CD4-positive, alpha-beta memory T cell (primary cell): ENCODE results near the gene RARRES1. TPM values are rescaled to one million over a fixed set of nuclear protein-coding genes. Genes with fewer than 3 reads are reported as not detected.

Experiments used
- CTCF ChIA-PET: fragments of 350-600 bp; sonication (Branson Sonifier 250); formaldehyde crosslinking; loops from one replicate; lab custom pipeline; 2021; ENCODE audit warnings: inconsistent platforms; ENCODE audit not compliant: partially characterized antibody; lab: Charles Lee
- POLR2A ChIA-PET: fragments of 350-600 bp; sonication (Branson Sonifier 250); formaldehyde crosslinking; loops from one replicate; lab custom pipeline; 2021; ENCODE audit not compliant: partially characterized antibody; lab: Charles Lee
- DNase-seq, 5 donors: peaks; one replicate each; pipeline versions ENCODE4 v3.0.0 to v3.0.0-alpha.2; 2020 to 2022; ENCODE audit warnings: mixed read lengths in 1 of 5
- H3K27ac ChIP-seq: one replicate; pipeline ENCODE4 v1.7.0; 2013; ENCODE audit warnings: low read depth, low read length
- H3K27me3 ChIP-seq: 2 replicates; pipeline ENCODE4 v1.7.0; 2013; ENCODE audit warnings: mild to moderate bottlenecking, low read length, moderate library complexity; ENCODE audit not compliant: insufficient read depth
- H3K36me3 ChIP-seq: 2 replicates; pipeline ENCODE4 v1.7.0; 2013; ENCODE audit warnings: mild to moderate bottlenecking, low read length, moderate library complexity; ENCODE audit not compliant: insufficient read depth
- H3K4me1 ChIP-seq: 2 replicates; pipeline ENCODE4 v1.7.0; 2013; ENCODE audit warnings: mild to moderate bottlenecking, low read length, moderate library complexity; ENCODE audit not compliant: insufficient read depth
- H3K4me3 ChIP-seq, 2 donors: one replicate each; pipeline ENCODE4 v1.7.0; 2013; ENCODE audit warnings: low read length in 2 of 2, mild to moderate bottlenecking in 1 of 2
- H3K9me3 ChIP-seq, 2 donors: one replicate each; pipeline ENCODE4 v1.7.0; 2013; ENCODE audit warnings: low read length in 2 of 2, control low read depth in 1 of 2; ENCODE audit not compliant: control insufficient read depth in 1 of 2
- H3K27ac Mint-ChIP-seq, 7 donors: one replicate each; pipeline ENCODE4 v1.8.0; 2020 to 2021; ENCODE audit warnings: mixed read lengths in 7 of 7, mild to moderate bottlenecking in 6 of 7, inconsistent platforms in 3 of 7, moderate library complexity in 3 of 7
- H3K27me3 Mint-ChIP-seq, 2 donors: one replicate each; pipeline ENCODE4 v1.8.0; 2020 to 2021; ENCODE audit warnings: mixed read lengths in 2 of 2
- H3K36me3 Mint-ChIP-seq, 2 donors: one replicate each; pipeline ENCODE4 v1.8.0; 2020 to 2021; ENCODE audit warnings: mixed read lengths in 2 of 2, inconsistent platforms in 1 of 2, mild to moderate bottlenecking in 1 of 2
- H3K4me1 Mint-ChIP-seq, 4 donors: one replicate each; pipeline ENCODE4 v1.8.0; 2020 to 2021; ENCODE audit warnings: mixed read lengths in 4 of 4, mild to moderate bottlenecking in 1 of 4
- H3K4me3 Mint-ChIP-seq, 8 donors: one replicate each; pipeline ENCODE4 v1.8.0; 2020 to 2021; ENCODE audit warnings: mixed read lengths in 8 of 8, mild to moderate bottlenecking in 7 of 8, moderate library complexity in 6 of 8, inconsistent platforms in 3 of 8
- H3K9me3 Mint-ChIP-seq, 8 donors: one replicate each; pipeline ENCODE4 v1.8.0; 2020 to 2021; ENCODE audit warnings: mixed read lengths in 8 of 8, mild to moderate bottlenecking in 5 of 8, inconsistent platforms in 3 of 8, moderate library complexity in 1 of 8
- intact Hi-C: fragments of 100-400 bp; cut with micrococcal nuclease; formaldehyde crosslinking; loops from one replicate; pipeline ENCODE4 v1.15.1; 2023
- polyA plus RNA-seq, 2 donors: library from polyadenylated mRNA; unstranded; fragments of 300-500 nt; fragmentation: Illumina TruSeq; gene quantifications; one replicate each; pipeline ENCODE4 v1.2.3, GENCODE V29; 2021
- total RNA-seq, 2 experiments: library from RNA; stranded (reverse); gene quantifications; one replicate each; pipeline ENCODE4 v1.2.3, GENCODE V29; 2021

Gene RARRES1
- total and polyA plus RNA-seq, 4 experiments from 2014 or later: not detected

- POLR2A ChIA-PET: no interaction called here
- H3K9me3 Mint-ChIP-seq: no peaks in the 10 kb centered on the region
- peaks cover 32% of the 10 kb centered on the region for H3K36me3 ChIP-seq
- CTCF ChIA-PET: interaction anchor here (1.1 to 2.8 kb wide), 3 partner anchors 9 to 140 kb away, joined by 3 to 18 read pairs (median 3); no protein-coding TSS in a partner anchor
- H3K27me3 Mint-ChIP-seq: no peaks in the 10 kb centered on the region
- H3K36me3 Mint-ChIP-seq: peaks cover 34 to 74% of the 10 kb centered on the region in 2 donors
- no peaks in the 10 kb centered on the region for H3K27me3 ChIP-seq
- peaks cover 10 to 20% (median 15%) of the 10 kb centered on the region in 4 donors for H3K4me1 Mint-ChIP-seq
- H3K27ac ChIP-seq: no peak overlapping the region
- intact Hi-C loops: no loop called here
- H3K4me3 Mint-ChIP-seq: no peak overlapping the region
- H3K9me3 ChIP-seq: no peaks in the 10 kb centered on the region
- H3K4me1 ChIP-seq: no peaks in the 10 kb centered on the region
- no peak for DNase-seq
- H3K4me3 ChIP-seq: no peak overlapping the region
- H3K27ac Mint-ChIP-seq: peak overlapping the region in 3 of 7 donors; percentile 23 to 71 (median 27)
Observed at GRCh38 chr3:158651192-158651591, 81.1 kb downstream of the RARRES1 start.

GRCh38 chr3:158649791-158650190 is 82.5 kb downstream of the RARRES1 start:
- Histone ChIP-seq H3K4me3 (no peak overlapping the region), H3K9me3 (no peaks in the 10 kb centered on the region), H3K36me3 (peaks cover 31% of the 10 kb centered on the region), H3K4me1 (peaks cover 5% of the 10 kb centered on the region), H3K27me3 (no peaks in the 10 kb centered on the region), H3K27ac (no peak overlapping the region)
- intact Hi-C loops: no loop called here
- POLR2A ChIA-PET: no interaction called here
- H3K9me3 Mint-ChIP-seq: no peaks in the 10 kb centered on the region
- peaks cover 20 to 32% (median 27%) of the 10 kb centered on the region in 4 donors for H3K4me1 Mint-ChIP-seq
- no peaks in the 10 kb centered on the region for H3K27me3 Mint-ChIP-seq
- peaks cover 27 to 69% of the 10 kb centered on the region in 2 donors for H3K36me3 Mint-ChIP-seq
- H3K4me3 Mint-ChIP-seq: no peak overlapping the region
- peak overlapping the region in 3 of 7 donors; percentile 37 to 65 (median 39) for H3K27ac Mint-ChIP-seq
- DNase-seq: no peak
- CTCF ChIA-PET: interaction anchor here (1.1 to 2.8 kb wide), 2 partner anchors 10 to 78 kb away, joined by 3 to 18 read pairs; no protein-coding TSS in a partner anchor

Other genes with a start within 250 kb of the RARRES1 start
- gene MLF1, start 161.3 kb downstream of the RARRES1 start, total RNA-seq: 1 to 10 TPM; 1.0 to 1.6 TPM
- 1 to 10 TPM; 5.0 to 6.5 TPM for gene MLF1, start 161.3 kb downstream of the RARRES1 start, polyA plus RNA-seq
- gene GFM1, start 87.9 kb downstream of the RARRES1 start, total RNA-seq: 10 to 100 TPM; 42.7 to 44.2 TPM
- gene GFM1, start 87.9 kb downstream of the RARRES1 start, polyA plus RNA-seq: 10 to 100 TPM; 40.9 to 43.7 TPM
- 1 to 10 TPM; 7.7 to 8.1 TPM for gene LXN, start 59.8 kb downstream of the RARRES1 start, total RNA-seq
- gene LXN, start 59.8 kb downstream of the RARRES1 start, polyA plus RNA-seq: 10 to 100 TPM; 14.3 to 27.5 TPM
- gene MFSD1, start 69.6 kb upstream of the RARRES1 start, total RNA-seq: 10 to 100 TPM; 31.7 to 33.7 TPM
- gene MFSD1, start 69.6 kb upstream of the RARRES1 start, polyA plus RNA-seq: 10 to 100 TPM; 51.5 to 75.0 TPM